ENCODE results near the gene RMDN3.

- no peak for TF ChIP-seq CTCF (IDR thresholded peaks at IDR 0.05)
- no peak for TF ChIP-seq POLR2A (IDR thresholded peaks at IDR 0.05)
Measured at GRCh38 chr15:40756938-40757337, 1.9 kb upstream of the RMDN3 start.

Measured in testis (tissue), 2 donors.